A549 (cell line): ENCODE measurements around the gene RAPGEF3. TPM values are rescaled to one million over a fixed set of nuclear protein-coding genes. Genes with fewer than 3 reads are reported as not detected.

ENCODE experiments used
- ATAC-seq, 2 experiments: fragments of 200-7000 bp in 1 of 2; fragments of >200 bp in 1 of 2; cut with Nextera tagmentation in 1 of 2; cut with Tn5 transposase in 1 of 2; 3 replicates each; pipeline versions ENCODE4 v1.8.0 to v1.9.1; 2018 to 2020; ENCODE audit warnings: mild to moderate bottlenecking in 1 of 2, moderate library complexity in 1 of 2
- CTCF ChIA-PET: fragments of 300-600 bp; sonication (Branson Sonifier 250); formaldehyde crosslinking; extraction: SDS; loops from one replicate; lab custom pipeline; 2021; ENCODE audit warnings: antibody characterized with exemption, inconsistent platforms; lab: Yijun Ruan, JAX
- POLR2A ChIA-PET: fragments of 350-600 bp; formaldehyde crosslinking; extraction: SDS; loops from one replicate; lab custom pipeline; 2021; ENCODE audit warnings: antibody characterized with exemption, inconsistent platforms; lab: Yijun Ruan, JAX
- DNase-seq, 2 experiments: peaks; one replicate each; pipeline versions ENCODE4 v3.0.0 to v3.0.0-alpha.2; 2011 to 2016; ENCODE audit warnings: low read depth in 1 of 2, low spot score in 1 of 2
- FAIRE-seq: peaks from 2 replicates; lab custom pipeline; 2011; peaks lifted over from hg19 to GRCh38; lab: Jason Lieb, UNC
- H3K27ac ChIP-seq, 2 experiments: fragments of >200 bp; sonication (Bioruptor Twin); formaldehyde crosslinking; 3 replicates each; pipeline ENCODE4 v1.5.1; 2016 to 2017
- H3K4me1 ChIP-seq: fragments of >200 bp; sonication (Bioruptor Twin); formaldehyde crosslinking; 3 replicates; pipeline ENCODE4 v1.6.1; 2016
- H3K4me2 ChIP-seq: fragments of >200 bp; sonication (Bioruptor Twin); formaldehyde crosslinking; 3 replicates; pipeline ENCODE4 v1.6.1; 2016
- H3K4me3 ChIP-seq: fragments of >200 bp; sonication (Bioruptor Twin); formaldehyde crosslinking; 3 replicates; pipeline ENCODE4 v1.5.1; 2016
- H3K9me3 ChIP-seq: fragments of >200 bp; sonication (Bioruptor Twin); formaldehyde crosslinking; 3 replicates; pipeline ENCODE4 v1.6.1; 2016
- BHLHE40 ChIP-seq: IDR thresholded peaks from 2 replicates; pipeline ENCODE4 v1.6.1; 2012; ENCODE audit warnings: low read depth, low read length, inconsistent platforms
- CBX2 ChIP-seq: fragments of 200-600 bp; sonication (generic); IDR thresholded peaks from 2 replicates; pipeline ENCODE4 v1.6.1; 2016; ENCODE audit warnings: low read depth, mild to moderate bottlenecking, borderline replicate concordance
- CHD2 ChIP-seq: fragments of 150-350 bp; IDR thresholded peaks from 2 replicates; pipeline ENCODE4 v1.6.1; 2014; ENCODE audit warnings: low read length; ENCODE audit not compliant: partially characterized antibody
- CHD4 ChIP-seq: fragments of 200-600 bp; sonication (generic); IDR thresholded peaks from 2 replicates; pipeline ENCODE4 v1.6.1; 2016; ENCODE audit warnings: antibody characterized with exemption, mild to moderate bottlenecking, borderline replicate concordance
- EHF ChIP-seq: fragments of 250-450 bp; sonication (Bioruptor Pico); IDR thresholded peaks from 2 replicates; pipeline ENCODE4 v1.5.0; 2020; ENCODE audit warnings: mild to moderate bottlenecking
- FOSL2 ChIP-seq, 2 experiments: fragments of 450-650 bp in 1 of 2; fragments of >200 bp in 1 of 2; sonication (Bioruptor Twin) in 1 of 2; formaldehyde crosslinking; IDR thresholded peaks; 2 replicates each; pipeline versions ENCODE4 v1.5.0 to v1.6.1; 2016 to 2020; ENCODE audit warnings: mild to moderate bottlenecking in 1 of 2, moderate library complexity in 1 of 2
- HDAC2 ChIP-seq: fragments of 200-600 bp; sonication (generic); IDR thresholded peaks from 2 replicates; pipeline ENCODE4 v1.6.1; 2016
- KDM5A ChIP-seq: fragments of 200-600 bp; sonication (generic); IDR thresholded peaks from 2 replicates; pipeline ENCODE4 v1.6.1; 2016; ENCODE audit warnings: antibody characterized with exemption, mild to moderate bottlenecking
- MAFK ChIP-seq: fragments of 450-650 bp; IDR thresholded peaks from 2 replicates; pipeline ENCODE4 v1.6.1; 2014; ENCODE audit not compliant: partially characterized antibody
- MYC ChIP-seq: IDR thresholded peaks from 2 replicates; pipeline ENCODE4 v1.6.1; 2012; ENCODE audit warnings: mild to moderate bottlenecking, inconsistent platforms, low read length, improper control_type of control experiment, borderline replicate concordance
- NR3C1 ChIP-seq: fragments of >200 bp; sonication (Bioruptor Twin); formaldehyde crosslinking; IDR thresholded peaks from 3 replicates; pipeline ENCODE4 v1.6.1; 2017
- PHF8 ChIP-seq: fragments of 200-600 bp; sonication (generic); IDR thresholded peaks from 2 replicates; pipeline ENCODE4 v1.6.1; 2016; ENCODE audit warnings: low read depth, mild to moderate bottlenecking, antibody characterized with exemption, moderate library complexity, borderline replicate concordance
- POLR2A ChIP-seq: IDR thresholded peaks from 2 replicates; pipeline ENCODE4 v1.6.1; 2012; ENCODE audit warnings: mild to moderate bottlenecking, low read length
- SREBF2 ChIP-seq: fragments of 450-650 bp; IDR thresholded peaks from 2 replicates; pipeline ENCODE4 v1.6.1; 2014; ENCODE audit warnings: mild to moderate bottlenecking, moderate library complexity
- ZFP36 ChIP-seq: fragments of 450-650 bp; IDR thresholded peaks from 2 replicates; pipeline ENCODE4 v1.6.1; 2014; ENCODE audit warnings: borderline replicate concordance; ENCODE audit not compliant: partially characterized antibody
- WGBS: methylation state at CpG from one replicate; pipeline ENCODE4 v1.1.6; 2017; ENCODE audit errors: missing lambda C conversion rate; 5-methylcytosine and 5-hydroxymethylcytosine counted together
- polyA plus RNA-seq, 4 experiments: library from polyadenylated mRNA; depleted of rRNA in 3 of 4; stranded (reverse); fragments of >200 nt; fragmentation: RNase III in 1 of 4; extraction: RNeasy Plus Mini Kit Qiagen cat#74134 plus additional on column Dnase treatment in 1 of 4; gene quantifications; 2 replicates in 3 of 4; 3 replicates in 1 of 4; pipeline ENCODE4 v1.2.3, GENCODE V29; 2011 to 2017
- TF ChIP-seq, protein P1 (sequence below): IDR thresholded peaks from 2 replicates; pipeline ENCODE4 v1.6.1; 2012
- TF ChIP-seq, protein P2 (sequence below): fragments of >200 bp; sonication (Bioruptor Twin); formaldehyde crosslinking; IDR thresholded peaks from 3 replicates; pipeline ENCODE4 v1.6.1; 2016
- TF ChIP-seq, protein P3 (sequence below): IDR thresholded peaks from 2 replicates; pipeline ENCODE4 v1.6.1; 2012
- TF ChIP-seq, protein P4 (sequence below): fragments of 450-650 bp; IDR thresholded peaks from 2 replicates; pipeline ENCODE4 v1.6.1; 2014; ENCODE audit warnings: antibody characterized with exemption

Gene RAPGEF3
- polyA plus RNA-seq, 2 of the 4 experiments (the other 2 are of a cell fraction) = 0.70 to 0.89 TPM

DNA sequence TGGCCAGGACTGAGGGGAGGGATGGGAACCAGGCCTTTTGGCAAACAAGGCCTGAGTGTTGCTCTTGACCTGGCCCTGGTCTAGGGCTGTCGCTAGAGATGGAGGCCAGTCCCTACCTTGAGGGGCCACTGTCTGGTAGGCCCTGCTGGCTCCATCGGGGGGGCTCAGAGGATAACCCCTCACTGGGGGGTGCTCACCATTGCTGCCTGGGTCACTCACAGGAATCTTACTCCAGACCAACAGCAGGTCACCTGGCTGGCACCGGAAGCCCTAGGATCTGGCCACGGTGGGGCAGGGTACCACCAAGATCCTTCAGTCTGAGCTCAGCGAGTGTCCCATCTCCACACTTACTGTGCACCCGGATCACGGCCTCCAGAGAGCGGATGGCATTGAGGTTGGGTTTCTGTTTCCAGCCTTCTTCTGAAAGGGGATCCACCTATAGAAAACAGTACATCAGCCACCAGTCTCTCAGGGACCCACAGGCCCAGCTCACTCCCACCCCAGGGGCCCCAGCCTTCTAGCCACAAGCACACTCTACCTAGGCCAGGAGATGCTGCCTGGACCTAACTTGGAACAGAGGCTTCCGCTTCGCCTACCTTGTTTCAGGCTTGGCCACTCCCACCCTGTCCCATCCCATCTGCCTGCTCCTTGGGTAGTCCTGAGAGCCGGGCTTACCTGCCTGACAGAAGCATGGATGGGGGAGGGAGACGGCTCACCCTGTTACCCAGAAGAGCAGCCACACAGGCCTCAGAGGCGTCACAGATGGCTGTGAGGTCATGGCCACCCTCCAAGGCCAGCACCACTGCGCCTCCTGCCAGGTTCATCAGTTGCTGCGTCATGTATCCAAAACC, 26.6 kb upstream of the RAPGEF3 start (continued):
- TF ChIP-seq MYC (no peak), NR3C1 (no peak), BHLHE40 (no peak)
- TF ChIP-seq, protein P1, sequence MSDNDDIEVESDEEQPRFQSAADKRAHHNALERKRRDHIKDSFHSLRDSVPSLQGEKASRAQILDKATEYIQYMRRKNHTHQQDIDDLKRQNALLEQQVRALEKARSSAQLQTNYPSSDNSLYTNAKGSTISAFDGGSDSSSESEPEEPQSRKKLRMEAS = no peak
- TF ChIP-seq, all 56 proteins: peak for 0

DNA sequence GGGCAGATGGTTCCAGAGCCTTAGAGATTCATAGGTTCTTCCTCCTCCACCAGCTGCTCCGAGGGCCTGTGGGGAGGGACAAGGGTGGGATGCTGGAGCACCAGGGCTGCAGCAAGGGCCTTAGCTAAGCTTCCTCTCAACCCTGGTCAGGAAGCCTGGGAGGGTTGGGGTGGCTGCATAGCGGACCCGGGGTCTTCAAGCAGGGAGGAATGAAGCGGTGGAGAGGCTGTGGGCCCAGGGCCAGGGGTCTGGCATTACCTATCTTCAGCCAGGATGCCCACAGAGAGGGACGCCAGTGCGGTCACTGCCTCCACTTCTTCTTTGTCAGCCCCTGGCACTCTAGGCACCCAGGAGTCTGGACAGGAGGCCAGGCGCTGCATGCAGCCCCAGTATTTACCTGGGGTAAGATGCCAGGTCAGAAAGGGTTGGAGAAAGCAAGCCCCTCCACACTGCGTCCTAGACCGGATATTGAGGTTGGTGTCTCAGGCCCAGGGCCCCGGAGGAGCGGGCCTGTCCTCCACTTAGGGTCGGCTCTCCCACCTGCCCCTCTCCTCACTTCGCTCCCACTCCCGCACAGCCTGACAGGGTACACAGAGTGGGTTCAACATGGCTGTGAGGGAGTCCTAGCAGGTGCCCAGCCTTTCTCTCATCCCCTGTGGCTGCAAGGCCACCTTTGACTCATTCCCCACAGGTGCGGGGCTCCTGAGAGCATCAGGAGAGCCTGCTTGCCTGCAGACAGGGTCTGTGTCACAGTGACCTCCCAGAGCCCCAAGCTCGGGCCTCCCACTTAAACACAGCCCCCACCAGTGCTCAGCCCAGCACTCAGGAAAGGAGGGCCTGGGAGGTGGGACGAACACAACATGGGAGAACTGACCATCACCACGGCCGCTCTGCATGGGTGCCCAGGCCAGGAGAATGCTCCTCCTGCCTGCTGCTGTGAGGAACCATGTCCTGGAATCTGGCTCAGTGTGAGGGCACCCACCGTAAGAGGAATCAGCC, 25.4 kb upstream of the RAPGEF3 start:
- no peak for FAIRE-seq
- H3K4me2 ChIP-seq = no peak overlapping the region
- TF ChIP-seq MAFK = no peak
- no peak for TF ChIP-seq CHD2
- TF ChIP-seq, protein P2, sequence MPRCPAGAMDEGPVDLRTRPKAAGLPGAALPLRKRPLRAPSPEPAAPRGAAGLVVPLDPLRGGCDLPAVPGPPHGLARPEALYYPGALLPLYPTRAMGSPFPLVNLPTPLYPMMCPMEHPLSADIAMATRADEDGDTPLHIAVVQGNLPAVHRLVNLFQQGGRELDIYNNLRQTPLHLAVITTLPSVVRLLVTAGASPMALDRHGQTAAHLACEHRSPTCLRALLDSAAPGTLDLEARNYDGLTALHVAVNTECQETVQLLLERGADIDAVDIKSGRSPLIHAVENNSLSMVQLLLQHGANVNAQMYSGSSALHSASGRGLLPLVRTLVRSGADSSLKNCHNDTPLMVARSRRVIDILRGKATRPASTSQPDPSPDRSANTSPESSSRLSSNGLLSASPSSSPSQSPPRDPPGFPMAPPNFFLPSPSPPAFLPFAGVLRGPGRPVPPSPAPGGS = no peak
- TF ChIP-seq FOSL2 (IDR thresholded peaks at IDR 0.05) = no peak
- TF ChIP-seq FOSL2 (CRISPR knock-in tag; IDR thresholded peaks at IDR 0.05) = no peak
- no peak for TF ChIP-seq EHF (CRISPR knock-in tag)
- no peak for TF ChIP-seq SREBF2
- TF ChIP-seq, protein P3, sequence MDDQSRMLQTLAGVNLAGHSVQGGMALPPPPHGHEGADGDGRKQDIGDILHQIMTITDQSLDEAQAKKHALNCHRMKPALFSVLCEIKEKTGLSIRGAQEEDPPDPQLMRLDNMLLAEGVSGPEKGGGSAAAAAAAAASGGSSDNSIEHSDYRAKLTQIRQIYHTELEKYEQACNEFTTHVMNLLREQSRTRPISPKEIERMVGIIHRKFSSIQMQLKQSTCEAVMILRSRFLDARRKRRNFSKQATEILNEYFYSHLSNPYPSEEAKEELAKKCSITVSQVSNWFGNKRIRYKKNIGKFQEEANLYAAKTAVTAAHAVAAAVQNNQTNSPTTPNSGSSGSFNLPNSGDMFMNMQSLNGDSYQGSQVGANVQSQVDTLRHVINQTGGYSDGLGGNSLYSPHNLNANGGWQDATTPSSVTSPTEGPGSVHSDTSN = no peak
- TF ChIP-seq ZFP36 = no peak
- no peak for TF ChIP-seq CHD4
- TF ChIP-seq, protein P4, sequence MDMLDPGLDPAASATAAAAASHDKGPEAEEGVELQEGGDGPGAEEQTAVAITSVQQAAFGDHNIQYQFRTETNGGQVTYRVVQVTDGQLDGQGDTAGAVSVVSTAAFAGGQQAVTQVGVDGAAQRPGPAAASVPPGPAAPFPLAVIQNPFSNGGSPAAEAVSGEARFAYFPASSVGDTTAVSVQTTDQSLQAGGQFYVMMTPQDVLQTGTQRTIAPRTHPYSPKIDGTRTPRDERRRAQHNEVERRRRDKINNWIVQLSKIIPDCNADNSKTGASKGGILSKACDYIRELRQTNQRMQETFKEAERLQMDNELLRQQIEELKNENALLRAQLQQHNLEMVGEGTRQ = no peak
- no peak for TF ChIP-seq POLR2A
- no peak for TF ChIP-seq PHF8
- TF ChIP-seq CBX2 = no peak
- no peak for TF ChIP-seq KDM5A
- no peak for TF ChIP-seq HDAC2
- H3K4me3 ChIP-seq = no peak overlapping the region
- CTCF ChIA-PET = interaction anchor here (1.0 to 59.0 kb wide), 4 partner anchors 10 to 55 kb away, joined by 4 to 1532 read pairs (median 702); partner anchors contain the start of genes ENDOU, RAPGEF3 and SLC48A1
- DNase-seq = no peak
- H3K4me1 ChIP-seq = peaks cover under 1% of the 10 kb centered on the region; the same call in 2 of the 3 replicates
- no peaks in the 10 kb centered on the region for H3K9me3 ChIP-seq
- WGBS = 93% methylated on average over 20 of the region's 20 CpGs
- no peak overlapping the region for H3K27ac ChIP-seq
- POLR2A ChIA-PET = no interaction called here
- no peak for ATAC-seq
